ENCODE measurements around the gene WDR3.

DNA sequence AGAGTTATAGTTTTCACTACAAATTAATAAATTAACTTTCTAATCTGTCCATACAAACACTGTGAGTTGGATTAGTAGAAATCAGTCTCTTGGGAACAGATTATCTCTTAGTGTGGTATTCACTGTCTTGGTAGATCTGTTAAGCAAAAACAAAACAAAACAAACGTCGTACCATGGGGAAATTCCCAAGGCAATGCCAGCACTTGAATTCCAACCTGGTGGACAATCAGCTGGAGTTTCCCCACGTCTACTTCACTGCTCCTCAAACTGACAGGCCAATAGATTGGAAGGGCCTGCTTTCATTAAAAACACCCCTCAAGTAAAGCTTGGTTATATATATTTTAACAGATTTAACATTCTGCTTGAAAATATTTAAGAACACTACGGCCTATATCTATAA lies 32.0 kb upstream of the WDR3 start:
- TF ChIP-seq YY1 (IDR thresholded peaks at IDR 0.05; ENCODE audit: insufficient read depth, insufficient read length) (no peak), ZNF274 (IDR thresholded peaks at IDR 0.05; ENCODE audit: low read depth, low read length) (no peak)
